Astrocyte (in vitro differentiated cells and primary cell): ENCODE data around the gene NUP133. TPM values are rescaled to one million over a fixed set of nuclear protein-coding genes. Genes with fewer than 3 reads are reported as not detected.

Experiments used
- DNase-seq: peaks from one replicate; pipeline ENCODE4 v3.0.0-alpha.2; 2010; ENCODE audit warnings: low read depth
- FAIRE-seq: peaks from 2 replicates; lab custom pipeline; 2011; peaks lifted over from hg19 to GRCh38; lab: Jason Lieb, UNC
- H2AFZ ChIP-seq: 2 replicates; pipeline ENCODE4 v1.6.0; 2012; ENCODE audit warnings: low read depth, low read length, inconsistent platforms
- H3K27ac ChIP-seq: 2 replicates; pipeline ENCODE4 v1.5.1; 2011; ENCODE audit warnings: low read depth, low read length, inconsistent platforms
- H3K27me3 ChIP-seq: 2 replicates; pipeline ENCODE4 v1.6.0; 2011; ENCODE audit warnings: low read length, inconsistent platforms; ENCODE audit not compliant: insufficient read depth
- H3K36me3 ChIP-seq: 2 replicates; pipeline ENCODE4 v1.5.1; 2011; ENCODE audit warnings: low read length, inconsistent platforms; ENCODE audit not compliant: insufficient read depth
- H3K4me1 ChIP-seq: 2 replicates; pipeline ENCODE4 v1.5.1; 2011; ENCODE audit warnings: low read length, inconsistent platforms; ENCODE audit not compliant: insufficient read depth
- H3K4me2 ChIP-seq: 2 replicates; pipeline ENCODE4 v1.6.0; 2012; ENCODE audit warnings: low read length, inconsistent platforms
- H3K4me3 ChIP-seq: 2 replicates; pipeline ENCODE4 v1.5.1; 2011; ENCODE audit warnings: low read depth, mild to moderate bottlenecking, low read length, inconsistent platforms; ENCODE audit not compliant: insufficient read depth
- H3K79me2 ChIP-seq: 2 replicates; pipeline ENCODE4 v1.6.0; 2012; ENCODE audit warnings: mild to moderate bottlenecking, low read length, inconsistent platforms; ENCODE audit not compliant: insufficient read depth
- H3K9ac ChIP-seq: 2 replicates; pipeline ENCODE4 v1.6.0; 2012; ENCODE audit warnings: mild to moderate bottlenecking, low read length, inconsistent platforms
- H3K9me3 ChIP-seq: 2 replicates; pipeline ENCODE4 v1.5.1; 2012; ENCODE audit warnings: low read depth, mild to moderate bottlenecking, low read length, inconsistent platforms; ENCODE audit not compliant: insufficient read depth
- H4K20me1 ChIP-seq: 2 replicates; pipeline ENCODE4 v1.6.0; 2012; ENCODE audit warnings: low read length, inconsistent platforms; ENCODE audit not compliant: insufficient read depth
- H3K27ac Mint-ChIP-seq: one replicate; pipeline ENCODE4 v1.8.0; 2021; ENCODE audit warnings: mild to moderate bottlenecking, mixed read lengths; ENCODE audit not compliant: unreplicated experiment
- H3K27me3 Mint-ChIP-seq: one replicate; pipeline ENCODE4 v1.8.0; 2021; ENCODE audit warnings: low read depth, mixed read lengths; ENCODE audit not compliant: unreplicated experiment
- H3K36me3 Mint-ChIP-seq: one replicate; pipeline ENCODE4 v1.8.0; 2021; ENCODE audit warnings: low read depth, mixed read lengths; ENCODE audit not compliant: unreplicated experiment
- H3K4me1 Mint-ChIP-seq: one replicate; pipeline ENCODE4 v1.8.0; 2021; ENCODE audit warnings: low read depth, mixed read lengths; ENCODE audit not compliant: unreplicated experiment
- H3K4me3 Mint-ChIP-seq: one replicate; pipeline ENCODE4 v1.8.0; 2021; ENCODE audit warnings: mild to moderate bottlenecking, moderate library complexity, mixed read lengths; ENCODE audit not compliant: unreplicated experiment
- H3K9me3 Mint-ChIP-seq: one replicate; pipeline ENCODE4 v1.8.0; 2021; ENCODE audit warnings: mild to moderate bottlenecking, mixed read lengths; ENCODE audit not compliant: unreplicated experiment
- EZH2 ChIP-seq: IDR thresholded peaks from 2 replicates; pipeline ENCODE4 v1.6.1; 2012; ENCODE audit warnings: mild to moderate bottlenecking, low read length, inconsistent platforms; ENCODE audit not compliant: insufficient read depth
- total RNA-seq: library from RNA; stranded (reverse); gene quantifications from 2 replicates; pipeline ENCODE4 v1.2.1, GENCODE V29; 2021
- TF ChIP-seq, protein P1 (sequence below): IDR thresholded peaks from 2 replicates; pipeline ENCODE4 v1.5.1; 2011; ENCODE audit warnings: low read depth, mild to moderate bottlenecking, inconsistent platforms, low read length, moderate library complexity; ENCODE audit not compliant: insufficient read depth

NUP133 gene
- total RNA-seq, 1 donor from 2014 or later: 35.1 TPM

DNA sequence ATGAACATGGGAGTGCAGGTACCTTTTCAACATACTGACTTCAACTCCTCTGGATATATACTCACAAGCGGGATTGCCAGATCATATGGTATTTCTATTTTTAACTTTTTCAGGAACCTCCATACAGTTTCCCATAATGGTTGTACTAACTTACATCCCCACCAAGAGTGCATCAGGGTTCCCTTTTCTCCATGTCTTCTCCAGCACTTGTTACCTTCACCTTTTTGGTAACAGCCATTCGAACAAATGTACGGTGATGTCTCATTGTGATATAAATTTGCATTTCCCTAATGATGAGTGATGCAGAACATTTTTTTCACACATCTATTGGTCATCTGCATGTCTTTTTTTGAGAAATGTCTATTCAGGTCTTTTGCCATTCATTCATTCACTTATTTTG, 48.3 kb downstream of the NUP133 start:
- peaks cover 18% of the 10 kb centered on the region for H3K36me3 Mint-ChIP-seq
- H3K4me3 Mint-ChIP-seq: no peak overlapping the region
- no peaks in the 10 kb centered on the region for H3K27me3 Mint-ChIP-seq
- DNase-seq (no peak), FAIRE-seq (no peak)
- no peak overlapping the region for H3K4me3 ChIP-seq
- peaks cover 31% of the 10 kb centered on the region for H3K36me3 ChIP-seq
- H3K79me2 ChIP-seq: no peaks in the 10 kb centered on the region
- no peaks in the 10 kb centered on the region for H3K9me3 Mint-ChIP-seq
- H3K27me3 ChIP-seq: no peaks in the 10 kb centered on the region
- H3K4me1 ChIP-seq: no peaks in the 10 kb centered on the region
- no peak for TF ChIP-seq EZH2
- TF ChIP-seq, protein P1, sequence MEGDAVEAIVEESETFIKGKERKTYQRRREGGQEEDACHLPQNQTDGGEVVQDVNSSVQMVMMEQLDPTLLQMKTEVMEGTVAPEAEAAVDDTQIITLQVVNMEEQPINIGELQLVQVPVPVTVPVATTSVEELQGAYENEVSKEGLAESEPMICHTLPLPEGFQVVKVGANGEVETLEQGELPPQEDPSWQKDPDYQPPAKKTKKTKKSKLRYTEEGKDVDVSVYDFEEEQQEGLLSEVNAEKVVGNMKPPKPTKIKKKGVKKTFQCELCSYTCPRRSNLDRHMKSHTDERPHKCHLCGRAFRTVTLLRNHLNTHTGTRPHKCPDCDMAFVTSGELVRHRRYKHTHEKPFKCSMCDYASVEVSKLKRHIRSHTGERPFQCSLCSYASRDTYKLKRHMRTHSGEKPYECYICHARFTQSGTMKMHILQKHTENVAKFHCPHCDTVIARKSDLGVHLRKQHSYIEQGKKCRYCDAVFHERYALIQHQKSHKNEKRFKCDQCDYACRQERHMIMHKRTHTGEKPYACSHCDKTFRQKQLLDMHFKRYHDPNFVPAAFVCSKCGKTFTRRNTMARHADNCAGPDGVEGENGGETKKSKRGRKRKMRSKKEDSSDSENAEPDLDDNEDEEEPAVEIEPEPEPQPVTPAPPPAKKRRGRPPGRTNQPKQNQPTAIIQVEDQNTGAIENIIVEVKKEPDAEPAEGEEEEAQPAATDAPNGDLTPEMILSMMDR: no peak
- no peaks in the 10 kb centered on the region for H4K20me1 ChIP-seq
- H3K4me2 ChIP-seq: no peak overlapping the region
- no peak overlapping the region for H3K27ac ChIP-seq
- no peaks in the 10 kb centered on the region for H3K9me3 ChIP-seq
- peaks cover 3% of the 10 kb centered on the region for H3K4me1 Mint-ChIP-seq
- no peak overlapping the region for H2AFZ ChIP-seq
- no peak overlapping the region for H3K9ac ChIP-seq
- H3K27ac Mint-ChIP-seq: no peak overlapping the region

DNA sequence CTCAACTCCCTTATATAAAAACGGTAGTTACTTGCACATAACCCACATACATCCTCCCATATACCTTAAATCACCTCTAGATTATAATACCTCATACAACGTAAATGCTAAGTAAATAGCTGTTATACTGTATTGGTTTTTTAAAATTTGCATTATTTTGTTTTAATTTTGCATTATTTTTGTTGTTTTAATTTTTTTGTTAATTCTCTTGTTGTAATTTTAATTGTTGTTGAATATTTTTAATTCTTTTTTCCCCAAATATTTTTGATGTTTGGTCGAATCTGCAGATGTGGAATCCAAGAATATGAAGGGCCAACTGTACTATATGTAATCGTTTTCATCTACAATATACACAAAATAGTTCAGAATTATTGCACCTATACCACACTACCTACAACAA, 50.7 kb downstream of the NUP133 start:
- no peak overlapping the region for H3K4me3 Mint-ChIP-seq
- peaks cover 3% of the 10 kb centered on the region for H3K4me1 Mint-ChIP-seq
- Histone ChIP-seq H3K9ac (no peak overlapping the region), H3K27me3 (no peaks in the 10 kb centered on the region), H3K36me3 (peaks cover 30% of the 10 kb centered on the region), H3K4me3 (no peak overlapping the region), H3K4me2 (no peak overlapping the region), H3K4me1 (no peaks in the 10 kb centered on the region), H2AFZ (no peak overlapping the region), H3K79me2 (no peaks in the 10 kb centered on the region), H3K27ac (no peak overlapping the region), H3K9me3 (no peaks in the 10 kb centered on the region), H4K20me1 (no peaks in the 10 kb centered on the region)
- H3K36me3 Mint-ChIP-seq: peaks cover 12% of the 10 kb centered on the region
- H3K27me3 Mint-ChIP-seq: no peaks in the 10 kb centered on the region
- no peak for DNase-seq
- TF ChIP-seq, protein P1: no peak
- TF ChIP-seq EZH2: no peak
- FAIRE-seq: no peak
- no peak overlapping the region for H3K27ac Mint-ChIP-seq
- no peaks in the 10 kb centered on the region for H3K9me3 Mint-ChIP-seq

DNA sequence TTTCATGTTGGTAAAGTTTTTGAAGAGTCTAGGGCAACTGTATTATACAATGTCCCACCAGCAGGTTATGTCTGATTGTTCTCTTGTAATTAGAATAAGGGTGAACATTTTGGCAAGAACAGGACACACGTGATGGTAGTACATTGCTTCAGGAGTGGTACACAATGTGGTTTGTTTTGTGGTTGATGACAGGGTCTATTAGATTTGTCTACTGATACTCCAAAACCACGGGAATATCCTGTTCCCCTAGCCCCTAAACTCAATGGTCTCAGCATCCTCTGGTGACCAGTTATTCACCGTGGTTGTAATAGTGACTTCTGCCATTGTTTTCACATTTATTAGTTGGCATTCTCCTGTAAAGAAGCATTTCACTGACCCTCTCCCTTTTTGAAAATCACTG, 52.1 kb downstream of the NUP133 start:
- TF ChIP-seq EZH2: no peak
- TF ChIP-seq, protein P1: no peak
- Histone ChIP-seq H3K4me1 (no peaks in the 10 kb centered on the region), H3K36me3 (peaks cover 31% of the 10 kb centered on the region), H3K27ac (no peak overlapping the region), H2AFZ (no peak overlapping the region), H3K27me3 (no peaks in the 10 kb centered on the region), H3K79me2 (no peaks in the 10 kb centered on the region), H3K9ac (no peak overlapping the region), H4K20me1 (no peaks in the 10 kb centered on the region), H3K4me2 (no peak overlapping the region), H3K9me3 (no peaks in the 10 kb centered on the region), H3K4me3 (no peak overlapping the region)
- FAIRE-seq: no peak
- Mint-ChIP-seq H3K27me3 (no peaks in the 10 kb centered on the region), H3K27ac (no peak overlapping the region), H3K4me3 (no peak overlapping the region), H3K36me3 (peaks cover 12% of the 10 kb centered on the region), H3K4me1 (peaks cover 3% of the 10 kb centered on the region), H3K9me3 (no peaks in the 10 kb centered on the region)
- DNase-seq: no peak
